ENCODE results near the gene IL25. TPM values are rescaled to one million over a fixed set of nuclear protein-coding genes. Genes with fewer than 3 reads are reported as not detected.

Gene IL25
- polyA plus RNA-seq, 2 of the 4 experiments (the other 2 are of a cell fraction), result not detected

Small RNAs within 50 kb of the gene (small RNA-seq; reads per million reads assigned to genes)
- gene MIR208A, result 0 reads per million in 6 experiments
- 0 reads per million in 6 experiments for gene MIR208B

Other genes with a start within 250 kb of the IL25 start
- gene SLC7A8, start 189.1 kb upstream of the IL25 start, polyA plus RNA-seq (2011; rRNA removed), result 0.28 and 0.45 TPM in 2 replicates
- 0.35 to 0.49 TPM (median 0.39 TPM) in 3 replicates for gene SLC7A8, start 189.1 kb upstream of the IL25 start, polyA plus RNA-seq (2017; fragmentation: RNase III; extraction: RNeasy Plus Mini Kit Qiagen cat#74134 plus additional on column Dnase treatment)
- not detected in 2 replicates for gene RNF212B, start 134.9 kb upstream of the IL25 start, polyA plus RNA-seq (2011; rRNA removed)
- not detected in 3 replicates for gene RNF212B, start 134.9 kb upstream of the IL25 start, polyA plus RNA-seq (2017; fragmentation: RNase III; extraction: RNeasy Plus Mini Kit Qiagen cat#74134 plus additional on column Dnase treatment)
- gene HOMEZ, start 86.7 kb upstream of the IL25 start, polyA plus RNA-seq (2011; rRNA removed), result 9.2 and 11.7 TPM in 2 replicates
- gene HOMEZ, start 86.7 kb upstream of the IL25 start, polyA plus RNA-seq (2017; fragmentation: RNase III; extraction: RNeasy Plus Mini Kit Qiagen cat#74134 plus additional on column Dnase treatment), result 7.7 to 8.8 TPM (median 8.4 TPM) in 3 replicates
- 11.1 and 12.4 TPM in 2 replicates for gene PPP1R3E, start 70.0 kb upstream of the IL25 start, polyA plus RNA-seq (2011; rRNA removed)
- 5.3 to 7.5 TPM (median 6.8 TPM) in 3 replicates for gene PPP1R3E, start 70.0 kb upstream of the IL25 start, polyA plus RNA-seq (2017; fragmentation: RNase III; extraction: RNeasy Plus Mini Kit Qiagen cat#74134 plus additional on column Dnase treatment)
- 17.8 and 20.8 TPM in 2 replicates for gene BCL2L2, start 66.0 kb upstream of the IL25 start, polyA plus RNA-seq (2011; rRNA removed)
- gene BCL2L2, start 66.0 kb upstream of the IL25 start, polyA plus RNA-seq (2017; fragmentation: RNase III; extraction: RNeasy Plus Mini Kit Qiagen cat#74134 plus additional on column Dnase treatment), result 24.7 to 25.4 TPM (median 25.2 TPM) in 3 replicates
- gene PABPN1, start 51.4 kb upstream of the IL25 start, polyA plus RNA-seq (2011; rRNA removed), result 197 and 234 TPM in 2 replicates
- gene PABPN1, start 51.4 kb upstream of the IL25 start, polyA plus RNA-seq (2017; fragmentation: RNase III; extraction: RNeasy Plus Mini Kit Qiagen cat#74134 plus additional on column Dnase treatment), result 148 to 158 TPM (median 157 TPM) in 3 replicates
- gene SLC22A17, start 19.9 kb upstream of the IL25 start, polyA plus RNA-seq (2011; rRNA removed), result 3.5 and 4.6 TPM in 2 replicates
- gene SLC22A17, start 19.9 kb upstream of the IL25 start, polyA plus RNA-seq (2017; fragmentation: RNase III; extraction: RNeasy Plus Mini Kit Qiagen cat#74134 plus additional on column Dnase treatment), result 6.3 to 9.6 TPM (median 8.4 TPM) in 3 replicates
- not detected in 2 replicates for gene EFS, start 7.6 kb upstream of the IL25 start, polyA plus RNA-seq (2011; rRNA removed)
- gene EFS, start 7.6 kb upstream of the IL25 start, polyA plus RNA-seq (2017; fragmentation: RNase III; extraction: RNeasy Plus Mini Kit Qiagen cat#74134 plus additional on column Dnase treatment), result not detected in 3 replicates
- not detected in 2 replicates for gene CMTM5, start 4.2 kb downstream of the IL25 start, polyA plus RNA-seq (2011; rRNA removed)
- not detected in 3 replicates for gene CMTM5, start 4.2 kb downstream of the IL25 start, polyA plus RNA-seq (2017; fragmentation: RNase III; extraction: RNeasy Plus Mini Kit Qiagen cat#74134 plus additional on column Dnase treatment)
- gene MYH6, start 35.5 kb downstream of the IL25 start, polyA plus RNA-seq (2011; rRNA removed), result not detected in 2 replicates
- gene MYH6, start 35.5 kb downstream of the IL25 start, polyA plus RNA-seq (2017; fragmentation: RNase III; extraction: RNeasy Plus Mini Kit Qiagen cat#74134 plus additional on column Dnase treatment), result not detected in 3 replicates
- gene MYH7, start 62.9 kb downstream of the IL25 start, polyA plus RNA-seq (2011; rRNA removed), result not detected in 2 replicates
- not detected in 3 replicates for gene MYH7, start 62.9 kb downstream of the IL25 start, polyA plus RNA-seq (2017; fragmentation: RNase III; extraction: RNeasy Plus Mini Kit Qiagen cat#74134 plus additional on column Dnase treatment)
- gene NGDN, start 96.9 kb downstream of the IL25 start, polyA plus RNA-seq (2011; rRNA removed), result 99.5 and 108 TPM in 2 replicates
- gene NGDN, start 96.9 kb downstream of the IL25 start, polyA plus RNA-seq (2017; fragmentation: RNase III; extraction: RNeasy Plus Mini Kit Qiagen cat#74134 plus additional on column Dnase treatment), result 62.9 to 68.3 TPM (median 63.5 TPM) in 3 replicates
- gene ZFHX2, start 179.0 kb downstream of the IL25 start, polyA plus RNA-seq (2011; rRNA removed), result 0.34 and 0.66 TPM in 2 replicates
- gene ZFHX2, start 179.0 kb downstream of the IL25 start, polyA plus RNA-seq (2017; fragmentation: RNase III; extraction: RNeasy Plus Mini Kit Qiagen cat#74134 plus additional on column Dnase treatment), result 0.88 to 1.3 TPM (median 1.1 TPM) in 3 replicates
- 8.1 and 15.3 TPM in 2 replicates for gene THTPA, start 183.5 kb downstream of the IL25 start, polyA plus RNA-seq (2011; rRNA removed)
- 21.0 to 24.0 TPM (median 23.9 TPM) in 3 replicates for gene THTPA, start 183.5 kb downstream of the IL25 start, polyA plus RNA-seq (2017; fragmentation: RNase III; extraction: RNeasy Plus Mini Kit Qiagen cat#74134 plus additional on column Dnase treatment)
- 83.7 and 122 TPM in 2 replicates for gene AP1G2, start 195.0 kb downstream of the IL25 start, polyA plus RNA-seq (2011; rRNA removed)
- 60.3 to 83.9 TPM (median 80.6 TPM) in 3 replicates for gene AP1G2, start 195.0 kb downstream of the IL25 start, polyA plus RNA-seq (2017; fragmentation: RNase III; extraction: RNeasy Plus Mini Kit Qiagen cat#74134 plus additional on column Dnase treatment)
- 0.03 and 0.05 TPM in 2 replicates for gene JPH4, start 206.0 kb downstream of the IL25 start, polyA plus RNA-seq (2011; rRNA removed)
- 0.03 TPM in 1 of 3 replicates, not detected in the others for gene JPH4, start 206.0 kb downstream of the IL25 start, polyA plus RNA-seq (2017; fragmentation: RNase III; extraction: RNeasy Plus Mini Kit Qiagen cat#74134 plus additional on column Dnase treatment)

All from A549 (cell line).